ENCODE results near the gene SLK.

DNA sequence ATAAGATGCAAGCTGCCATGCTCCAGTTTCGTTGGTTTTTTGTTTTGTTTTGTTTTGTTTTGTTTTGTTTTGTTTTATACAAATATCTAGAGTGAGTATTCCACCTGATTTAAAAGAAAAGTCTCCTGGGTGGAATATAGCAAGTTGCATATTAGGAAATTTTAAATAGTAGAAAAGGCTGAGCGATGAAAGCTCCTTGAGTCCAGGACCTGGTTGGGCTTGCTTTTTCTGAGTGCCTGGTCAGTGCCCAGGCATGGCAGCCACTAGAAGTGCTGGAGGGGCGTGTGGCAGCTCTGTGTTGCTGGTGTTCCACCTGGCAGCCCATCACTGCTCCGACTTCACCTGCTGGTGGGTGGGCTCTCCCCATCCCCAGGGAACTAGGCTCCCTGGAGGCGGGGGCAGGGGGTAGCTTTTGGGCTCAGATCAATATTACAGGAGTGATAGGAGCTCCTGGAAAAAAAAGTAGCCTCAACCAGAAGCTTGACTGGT lies 110.8 kb downstream of the SLK start:
- no peak for TF ChIP-seq RXRA (IDR thresholded peaks at IDR 0.05; ENCODE audit: borderline replicate concordance, low read depth)
- TF ChIP-seq CTCF (IDR thresholded peaks at IDR 0.05) = no peak
- no peak for TF ChIP-seq GATA2 (CRISPR knock-in tag; IDR thresholded peaks at IDR 0.05)
- no peak for TF ChIP-seq FOXM1 (IDR thresholded peaks at IDR 0.05; ENCODE audit: low read depth)
- TF ChIP-seq JUND (IDR thresholded peaks at IDR 0.05) = no peak
- no peak for TF ChIP-seq ZBTB33 (IDR thresholded peaks at IDR 0.05; ENCODE audit: borderline replicate concordance, low read depth)
- TF ChIP-seq, protein P1, sequence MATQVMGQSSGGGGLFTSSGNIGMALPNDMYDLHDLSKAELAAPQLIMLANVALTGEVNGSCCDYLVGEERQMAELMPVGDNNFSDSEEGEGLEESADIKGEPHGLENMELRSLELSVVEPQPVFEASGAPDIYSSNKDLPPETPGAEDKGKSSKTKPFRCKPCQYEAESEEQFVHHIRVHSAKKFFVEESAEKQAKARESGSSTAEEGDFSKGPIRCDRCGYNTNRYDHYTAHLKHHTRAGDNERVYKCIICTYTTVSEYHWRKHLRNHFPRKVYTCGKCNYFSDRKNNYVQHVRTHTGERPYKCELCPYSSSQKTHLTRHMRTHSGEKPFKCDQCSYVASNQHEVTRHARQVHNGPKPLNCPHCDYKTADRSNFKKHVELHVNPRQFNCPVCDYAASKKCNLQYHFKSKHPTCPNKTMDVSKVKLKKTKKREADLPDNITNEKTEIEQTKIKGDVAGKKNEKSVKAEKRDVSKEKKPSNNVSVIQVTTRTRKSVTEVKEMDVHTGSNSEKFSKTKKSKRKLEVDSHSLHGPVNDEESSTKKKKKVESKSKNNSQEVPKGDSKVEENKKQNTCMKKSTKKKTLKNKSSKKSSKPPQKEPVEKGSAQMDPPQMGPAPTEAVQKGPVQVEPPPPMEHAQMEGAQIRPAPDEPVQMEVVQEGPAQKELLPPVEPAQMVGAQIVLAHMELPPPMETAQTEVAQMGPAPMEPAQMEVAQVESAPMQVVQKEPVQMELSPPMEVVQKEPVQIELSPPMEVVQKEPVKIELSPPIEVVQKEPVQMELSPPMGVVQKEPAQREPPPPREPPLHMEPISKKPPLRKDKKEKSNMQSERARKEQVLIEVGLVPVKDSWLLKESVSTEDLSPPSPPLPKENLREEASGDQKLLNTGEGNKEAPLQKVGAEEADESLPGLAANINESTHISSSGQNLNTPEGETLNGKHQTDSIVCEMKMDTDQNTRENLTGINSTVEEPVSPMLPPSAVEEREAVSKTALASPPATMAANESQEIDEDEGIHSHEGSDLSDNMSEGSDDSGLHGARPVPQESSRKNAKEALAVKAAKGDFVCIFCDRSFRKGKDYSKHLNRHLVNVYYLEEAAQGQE (IDR thresholded peaks at IDR 0.05; ENCODE audit: low read depth, low read length) = no peak
- TF ChIP-seq POLR2AphosphoS5 (IDR thresholded peaks at IDR 0.05; ENCODE audit: low read depth, low read length) = no peak
- no peak for TF ChIP-seq RCOR1 (IDR thresholded peaks at IDR 0.05; ENCODE audit: low read length)
